Bronchial epithelial cell (primary cell): ENCODE results near the gene NEURL3. TPM values are rescaled to one million over a fixed set of nuclear protein-coding genes. Genes with fewer than 3 reads are reported as not detected.

Experiments used
- DNase-seq: peaks from one replicate; pipeline ENCODE4 v3.0.0-alpha.2; 2010; ENCODE audit warnings: low read depth
- FAIRE-seq: peaks from 2 replicates; lab custom pipeline; 2011; peaks lifted over from hg19 to GRCh38; lab: Jason Lieb, UNC
- H3K27me3 ChIP-seq: 2 replicates; pipeline ENCODE4 v1.5.1; 2011; ENCODE audit warnings: low read length; ENCODE audit not compliant: control insufficient read depth, insufficient read depth
- H3K36me3 ChIP-seq: 2 replicates; pipeline ENCODE4 v1.5.1; 2011; ENCODE audit warnings: low read length; ENCODE audit not compliant: control insufficient read depth, insufficient read depth
- H3K4me3 ChIP-seq: 2 replicates; pipeline ENCODE4 v1.5.1; 2011; ENCODE audit warnings: mild to moderate bottlenecking, low read depth, low read length, control low read depth
- total RNA-seq: library from RNA; depleted of rRNA; stranded (reverse); fragments of >200 nt; gene quantifications from 2 replicates; pipeline ENCODE4 v1.2.1, GENCODE V29; 2014
- TF ChIP-seq, protein P1 (sequence below): IDR thresholded peaks from 2 replicates; pipeline ENCODE4 v1.5.1; 2011; ENCODE audit warnings: mild to moderate bottlenecking, moderate library complexity, low read length, control low read depth, inconsistent platforms; ENCODE audit not compliant: insufficient read depth, severe bottlenecking

The NEURL3 gene
- total RNA-seq, 1 donor from 2014 or later, result not detected

DNA sequence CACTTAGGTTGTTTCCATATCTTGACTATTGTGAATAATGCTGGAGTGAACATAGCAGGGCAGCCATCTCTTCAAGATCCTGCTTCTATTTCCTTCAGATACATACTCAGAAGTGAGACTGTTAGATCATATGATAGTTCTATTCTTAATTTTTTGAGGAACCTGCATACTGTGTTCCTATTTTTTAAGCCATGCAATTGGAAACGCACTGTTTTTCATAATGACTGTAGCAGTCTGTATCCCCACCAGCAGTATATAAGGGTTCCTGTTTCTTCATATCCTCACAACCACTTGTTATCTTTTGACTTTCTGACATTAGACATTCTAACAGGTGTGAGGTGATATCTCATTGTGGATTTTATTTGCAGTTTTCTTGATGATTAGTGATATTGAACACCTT, 15.5 kb downstream of the NEURL3 start:
- H3K4me3 ChIP-seq, result no peak overlapping the region
- DNase-seq (no peak), FAIRE-seq (no peak)
- no peaks in the 10 kb centered on the region for H3K36me3 ChIP-seq
- no peaks in the 10 kb centered on the region for H3K27me3 ChIP-seq
- TF ChIP-seq, protein P1, sequence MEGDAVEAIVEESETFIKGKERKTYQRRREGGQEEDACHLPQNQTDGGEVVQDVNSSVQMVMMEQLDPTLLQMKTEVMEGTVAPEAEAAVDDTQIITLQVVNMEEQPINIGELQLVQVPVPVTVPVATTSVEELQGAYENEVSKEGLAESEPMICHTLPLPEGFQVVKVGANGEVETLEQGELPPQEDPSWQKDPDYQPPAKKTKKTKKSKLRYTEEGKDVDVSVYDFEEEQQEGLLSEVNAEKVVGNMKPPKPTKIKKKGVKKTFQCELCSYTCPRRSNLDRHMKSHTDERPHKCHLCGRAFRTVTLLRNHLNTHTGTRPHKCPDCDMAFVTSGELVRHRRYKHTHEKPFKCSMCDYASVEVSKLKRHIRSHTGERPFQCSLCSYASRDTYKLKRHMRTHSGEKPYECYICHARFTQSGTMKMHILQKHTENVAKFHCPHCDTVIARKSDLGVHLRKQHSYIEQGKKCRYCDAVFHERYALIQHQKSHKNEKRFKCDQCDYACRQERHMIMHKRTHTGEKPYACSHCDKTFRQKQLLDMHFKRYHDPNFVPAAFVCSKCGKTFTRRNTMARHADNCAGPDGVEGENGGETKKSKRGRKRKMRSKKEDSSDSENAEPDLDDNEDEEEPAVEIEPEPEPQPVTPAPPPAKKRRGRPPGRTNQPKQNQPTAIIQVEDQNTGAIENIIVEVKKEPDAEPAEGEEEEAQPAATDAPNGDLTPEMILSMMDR, result no peak

DNA sequence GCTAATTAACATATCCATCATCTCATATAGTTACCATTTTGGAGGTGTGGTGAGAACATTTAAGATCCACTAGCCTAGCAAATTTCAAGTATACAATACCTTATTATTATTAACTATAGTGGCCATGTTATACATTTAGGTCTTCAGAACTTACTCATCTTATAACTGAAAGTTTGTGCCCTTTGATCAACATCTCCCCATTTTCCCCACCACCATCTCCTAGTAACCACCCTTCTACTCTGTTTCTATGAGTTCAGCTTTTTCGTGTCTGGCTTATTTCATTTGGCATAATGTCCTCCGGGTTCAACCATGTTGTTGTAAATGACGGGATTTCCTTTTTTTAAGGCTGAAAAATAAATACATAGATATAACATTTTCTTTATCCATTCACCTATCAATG, 15.9 kb downstream of the NEURL3 start:
- DNase-seq, result no peak
- Histone ChIP-seq H3K4me3 (no peak overlapping the region), H3K27me3 (no peaks in the 10 kb centered on the region), H3K36me3 (no peaks in the 10 kb centered on the region)
- no peak for FAIRE-seq
- TF ChIP-seq, protein P1, result no peak

DNA sequence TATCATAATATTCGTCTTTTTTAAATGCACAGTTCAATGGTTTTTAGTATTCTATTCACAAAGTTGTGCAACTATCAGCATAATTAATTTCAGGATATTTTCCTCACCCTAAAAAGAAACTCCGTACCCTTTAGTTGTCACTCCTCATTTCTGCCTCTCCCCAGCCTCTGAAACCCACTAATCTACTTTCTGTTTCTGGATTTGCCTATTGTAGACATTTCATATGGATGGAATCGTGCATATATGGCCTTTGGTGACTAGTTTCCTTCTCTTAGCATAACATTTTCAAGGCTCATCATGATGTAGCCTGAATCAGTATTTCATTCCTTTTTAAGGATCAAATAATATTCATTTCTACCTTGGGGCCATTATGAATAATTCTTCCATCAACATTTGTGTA, 18.5 kb downstream of the NEURL3 start:
- FAIRE-seq (no peak), DNase-seq (peak; percentile 12)
- Histone ChIP-seq H3K36me3 (no peaks in the 10 kb centered on the region), H3K27me3 (no peaks in the 10 kb centered on the region), H3K4me3 (no peak overlapping the region)
- TF ChIP-seq, protein P1, result no peak

DNA sequence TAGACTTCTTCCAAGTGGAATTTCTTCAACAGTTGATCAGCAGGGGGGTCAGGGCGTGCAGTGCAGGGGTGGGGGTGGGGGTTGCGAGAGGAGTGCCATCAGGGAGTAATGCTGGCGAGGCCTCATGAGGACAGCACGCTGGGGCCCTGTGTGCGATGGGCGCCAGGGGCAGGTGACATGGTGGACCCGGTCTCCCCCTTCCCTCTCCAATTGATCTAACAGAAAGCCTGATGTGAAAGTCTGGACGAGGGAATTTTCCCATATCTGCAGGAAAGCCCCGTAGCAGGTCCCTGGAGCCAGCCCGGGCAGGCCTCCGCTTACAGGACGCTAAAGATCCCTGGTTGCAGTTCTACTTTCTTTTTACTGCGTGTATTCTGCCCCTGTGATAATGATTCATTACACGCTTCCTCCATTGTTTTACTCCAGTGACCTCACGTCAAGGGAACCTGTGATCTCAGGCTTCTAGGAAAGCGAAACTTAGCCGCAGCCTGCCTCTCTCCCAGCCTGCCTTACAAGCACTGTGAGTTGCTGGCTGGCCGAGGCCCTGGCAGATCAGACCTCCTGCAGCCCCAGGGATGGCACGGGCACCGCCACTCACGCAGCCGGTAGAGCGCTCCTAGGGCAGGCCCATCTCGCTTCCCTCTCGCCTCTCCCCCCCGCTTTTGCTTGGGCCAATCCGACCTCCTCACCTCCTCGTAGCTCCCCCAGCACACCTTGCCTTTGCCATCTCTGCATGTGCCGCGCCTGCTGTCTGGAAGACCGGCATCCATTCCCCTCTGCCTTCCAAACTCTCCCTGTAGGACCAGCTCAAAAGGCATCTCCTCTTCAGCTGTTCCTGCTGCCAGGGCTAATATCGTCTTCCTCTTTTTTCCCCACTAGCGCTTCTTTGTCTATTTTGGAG, 19.2 kb downstream of the NEURL3 start:
- H3K36me3 ChIP-seq, result no peaks in the 10 kb centered on the region
- no peaks in the 10 kb centered on the region for H3K27me3 ChIP-seq
- no peak for FAIRE-seq
- peak overlapping the region; percentile 38 for H3K4me3 ChIP-seq
- peak; percentile 96 for DNase-seq
- TF ChIP-seq, protein P1, result no peak

DNA sequence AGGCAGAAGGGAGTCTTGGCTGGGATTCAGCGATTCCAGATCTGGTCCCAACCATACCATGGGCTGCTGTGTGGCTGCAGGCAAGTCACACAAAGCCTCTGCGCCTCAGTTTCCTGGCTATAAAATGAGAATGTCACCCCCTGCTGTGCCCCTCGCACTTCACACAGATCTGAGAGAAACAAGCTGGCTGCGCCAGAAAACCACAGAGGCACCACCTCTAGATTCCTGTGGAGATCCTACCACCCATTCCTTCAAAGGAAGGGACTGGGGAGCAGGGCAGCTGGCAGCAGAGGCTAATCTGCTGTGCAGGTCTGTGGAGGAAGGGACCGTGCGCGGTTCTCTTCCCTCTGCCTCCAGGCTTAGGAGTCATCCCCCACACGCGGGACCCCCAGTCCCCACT, 19.8 kb downstream of the NEURL3 start:
- Histone ChIP-seq H3K36me3 (no peaks in the 10 kb centered on the region), H3K4me3 (no peak overlapping the region), H3K27me3 (no peaks in the 10 kb centered on the region)
- TF ChIP-seq, protein P1, result no peak
- FAIRE-seq, result no peak
- no peak for DNase-seq
